Mammary epithelial cell (primary cell): ENCODE data around the gene NHLRC4.

Experiments
- CTCF ChIP-seq, 2 donors: IDR thresholded peaks in 1 of 2; conservative IDR thresholded peaks in 1 of 2; 2 replicates each; pipeline ENCODE4 v1.5.1; 2011 to 2012; ENCODE audit warnings: inconsistent platforms in 2 of 2, low read length in 2 of 2, mild to moderate bottlenecking in 2 of 2, control low read depth in 1 of 2, low read depth in 1 of 2; ENCODE audit not compliant: insufficient read depth in 1 of 2; ENCODE audit errors: extremely low read depth in 1 of 2
- EZH2 ChIP-seq: IDR thresholded peaks from 2 replicates; pipeline ENCODE4 v1.6.1; 2012; ENCODE audit warnings: low read length, inconsistent platforms, borderline replicate concordance

- TF ChIP-seq EZH2 = no peak
- no peak for TF ChIP-seq CTCF (conservative IDR thresholded peaks at IDR 0.05 in 1 of 2, IDR thresholded peaks at IDR 0.05 in 1 of 2; ENCODE audit: extremely low read depth in 1 of 2, insufficient read depth in 1 of 2, low read depth in 1 of 2, low read length in 2 of 2)
Measured at GRCh38 chr16:568401-569258, 1.8 kb downstream of the NHLRC4 start.
